Neutrophil (primary cell): ENCODE data around the gene JPH3.

Experiments used
- H3K27ac ChIP-seq: fragments of 200-600 bp; sonication (generic); 2 replicates; pipeline ENCODE4 v1.5.1; 2016; ENCODE audit warnings: mild to moderate bottlenecking, moderate library complexity
- H3K27me3 ChIP-seq: fragments of 200-600 bp; sonication (generic); 2 replicates; pipeline ENCODE4 v1.6.0; 2016; ENCODE audit warnings: mild to moderate bottlenecking
- H3K36me3 ChIP-seq: fragments of 200-600 bp; sonication (generic); 2 replicates; pipeline ENCODE4 v1.5.1; 2017
- H3K4me1 ChIP-seq, 2 experiments: fragments of 200-600 bp in 1 of 2; sonication (generic) in 1 of 2; 1 replicate in 1 of 2; 2 replicates in 1 of 2; pipeline versions ENCODE4 v1.5.1 to v1.6.1; 2013 to 2016; ENCODE audit warnings: low read depth in 1 of 2, low read length in 1 of 2, mild to moderate bottlenecking in 1 of 2, moderate library complexity in 1 of 2; ENCODE audit not compliant: control insufficient read depth in 1 of 2, insufficient read depth in 1 of 2
- H3K4me3 ChIP-seq, 2 experiments: fragments of 200-600 bp in 1 of 2; sonication (generic) in 1 of 2; 1 replicate in 1 of 2; 2 replicates in 1 of 2; pipeline ENCODE4 v1.5.1; 2013 to 2016; ENCODE audit warnings: low read depth in 1 of 2, low read length in 1 of 2, mild to moderate bottlenecking in 1 of 2, moderate library complexity in 1 of 2
- H3K9me3 ChIP-seq: fragments of 200-600 bp; sonication (generic); 2 replicates; pipeline ENCODE4 v1.5.1; 2016
- CTCF ChIP-seq: fragments of 200-600 bp; sonication (generic); IDR thresholded peaks from 2 replicates; pipeline ENCODE4 v1.5.1; 2016; ENCODE audit warnings: antibody characterized with exemption

Gene JPH3

GRCh38 chr16:87740909-87741424 is 138.7 kb downstream of the JPH3 start:
- TF ChIP-seq CTCF = no peak
- no peaks in the 10 kb centered on the region for H3K27me3 ChIP-seq
- H3K4me3 ChIP-seq = no peak overlapping the region
- peaks cover 60% of the 10 kb centered on the region for H3K36me3 ChIP-seq
- H3K9me3 ChIP-seq = no peaks in the 10 kb centered on the region
- no peak overlapping the region for H3K27ac ChIP-seq
- H3K4me1 ChIP-seq = no peaks in the 10 kb centered on the region

- H3K9me3 ChIP-seq = no peaks in the 10 kb centered on the region
- no peak for TF ChIP-seq CTCF
- H3K27ac ChIP-seq = no peak overlapping the region
- no peaks in the 10 kb centered on the region for H3K27me3 ChIP-seq
- H3K4me1 ChIP-seq = no peaks in the 10 kb centered on the region
- no peak overlapping the region for H3K4me3 ChIP-seq
- H3K36me3 ChIP-seq = peaks cover 59% of the 10 kb centered on the region
Observed at GRCh38 chr16:87741700-87742415, 139.6 kb downstream of the JPH3 start.

GRCh38 chr16:87742781-87743490 is 140.6 kb downstream of the JPH3 start:
- no peak overlapping the region for H3K4me3 ChIP-seq
- H3K27ac ChIP-seq = no peak overlapping the region
- H3K36me3 ChIP-seq = peaks cover 65% of the 10 kb centered on the region
- no peak for TF ChIP-seq CTCF
- H3K9me3 ChIP-seq = no peaks in the 10 kb centered on the region
- H3K4me1 ChIP-seq = peaks cover 6 to 9% of the 10 kb centered on the region in 2 experiments
- no peaks in the 10 kb centered on the region for H3K27me3 ChIP-seq

- no peak for TF ChIP-seq CTCF
- peaks cover 10 to 19% of the 10 kb centered on the region in 2 experiments for H3K4me1 ChIP-seq
- H3K4me3 ChIP-seq = no peak overlapping the region
- H3K27ac ChIP-seq = no peak overlapping the region
- no peaks in the 10 kb centered on the region for H3K9me3 ChIP-seq
- no peaks in the 10 kb centered on the region for H3K27me3 ChIP-seq
- H3K36me3 ChIP-seq = peaks cover 74% of the 10 kb centered on the region
Observed at GRCh38 chr16:87744750-87745514, 142.6 kb downstream of the JPH3 start.

- H3K27ac ChIP-seq = no peak overlapping the region
- H3K27me3 ChIP-seq = no peaks in the 10 kb centered on the region
- H3K4me1 ChIP-seq = peaks cover 10 to 19% of the 10 kb centered on the region in 2 experiments
- H3K4me3 ChIP-seq = no peak overlapping the region
- TF ChIP-seq CTCF = no peak
- peaks cover 74% of the 10 kb centered on the region for H3K36me3 ChIP-seq
- H3K9me3 ChIP-seq = no peaks in the 10 kb centered on the region
Observed at GRCh38 chr16:87746178-87746577, 143.9 kb downstream of the JPH3 start.
